BLaER1 treated with 17β-estradiol and CSF1 and Interleukin-3, amounts not matched to agents 10 nM and 100 nM (cell line): ENCODE data around the gene SDHD.
"Not testable (repeated sequence)": the region's sequence is repeated elsewhere in the genome, so short reads cannot be mapped to it uniquely, and the experiment has no call there.

Experiments
- H3K27ac ChIP-seq, 11 experiments: shearing (Covaris generic); formaldehyde crosslinking; 2 replicates each; pipeline ENCODE4 v1.8.1; 2022
- H3K27me3 ChIP-seq, 11 experiments: shearing (Covaris generic); formaldehyde crosslinking; 2 replicates each; pipeline ENCODE4 v1.8.1; 2022
- H3K36me3 ChIP-seq, 11 experiments: shearing (Covaris generic); formaldehyde crosslinking; 2 replicates each; pipeline ENCODE4 v1.8.1; 2022
- H3K4me1 ChIP-seq, 10 experiments: shearing (Covaris generic); formaldehyde crosslinking; 2 replicates each; pipeline ENCODE4 v1.8.1; 2022
- H3K4me2 ChIP-seq, 11 experiments: shearing (Covaris generic); formaldehyde crosslinking; 2 replicates each; pipeline ENCODE4 v1.8.1; 2022
- H3K4me3 ChIP-seq, 10 experiments: shearing (Covaris generic); formaldehyde crosslinking; 2 replicates each; pipeline ENCODE4 v1.8.1; 2022
- H3K9ac ChIP-seq, 11 experiments: shearing (Covaris generic); formaldehyde crosslinking; 2 replicates each; pipeline ENCODE4 v1.8.1; 2022
- H3K9me3 ChIP-seq, 11 experiments: shearing (Covaris generic); formaldehyde crosslinking; replicated peaks in 1 of 11; 2 replicates each; pipeline ENCODE4 v1.8.1; 2022
- H4K20me1 ChIP-seq, 11 experiments: shearing (Covaris generic); formaldehyde crosslinking; 2 replicates each; pipeline ENCODE4 v1.8.1; 2022
- Cebpa-rat ChIP-seq, 11 experiments: shearing (Covaris generic); IDR thresholded peaks; 2 replicates each; pipeline ENCODE4 v1.8.1; 2022

Gene SDHD

DNA sequence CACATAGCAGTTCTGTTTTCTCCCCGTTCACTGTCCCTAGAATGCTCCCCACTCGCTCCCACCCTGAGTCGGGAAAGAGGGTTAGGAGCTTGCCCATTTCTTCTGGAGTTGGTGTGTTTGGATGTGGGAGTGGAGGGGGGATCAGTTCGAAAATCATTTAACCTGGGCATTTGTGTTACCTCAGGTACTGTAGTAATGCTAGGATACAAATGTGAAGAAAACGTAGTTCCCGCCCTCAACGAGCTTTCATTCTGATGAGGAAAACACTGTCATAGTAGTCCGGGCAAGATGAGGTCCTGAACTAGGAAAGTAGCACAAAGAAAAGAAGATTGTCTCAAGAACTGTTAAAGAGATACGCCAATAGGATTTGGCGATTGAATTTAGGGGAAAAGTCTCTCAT lies 539 bp downstream of the SDHD start:
- peak overlapping the region; percentile 84 to 96 (median 90) for H3K9ac ChIP-seq
- H3K27me3 ChIP-seq = no peaks in the 10 kb centered on the region
- TF ChIP-seq Cebpa-rat (IDR thresholded peaks at IDR 0.05) = no peak
- no peaks in the 10 kb centered on the region for H3K9me3 ChIP-seq
- peak overlapping the region; percentile 78 to 96 (median 88) for H3K27ac ChIP-seq
- peak overlapping the region; percentile 67 to 93 (median 86) for H3K4me2 ChIP-seq
- H3K4me3 ChIP-seq = peak overlapping the region; percentile 76 to 95 (median 85)
- H4K20me1 ChIP-seq = peaks cover 3 to 43% (median 18%) of the 10 kb centered on the region in 11 experiments; a peak in 14 of 22 replicates
- H3K36me3 ChIP-seq = peaks cover 77 to 82% (median 79%) of the 10 kb centered on the region in 11 experiments
- peaks cover 27 to 68% (median 34%) of the 10 kb centered on the region in 10 experiments for H3K4me1 ChIP-seq

DNA sequence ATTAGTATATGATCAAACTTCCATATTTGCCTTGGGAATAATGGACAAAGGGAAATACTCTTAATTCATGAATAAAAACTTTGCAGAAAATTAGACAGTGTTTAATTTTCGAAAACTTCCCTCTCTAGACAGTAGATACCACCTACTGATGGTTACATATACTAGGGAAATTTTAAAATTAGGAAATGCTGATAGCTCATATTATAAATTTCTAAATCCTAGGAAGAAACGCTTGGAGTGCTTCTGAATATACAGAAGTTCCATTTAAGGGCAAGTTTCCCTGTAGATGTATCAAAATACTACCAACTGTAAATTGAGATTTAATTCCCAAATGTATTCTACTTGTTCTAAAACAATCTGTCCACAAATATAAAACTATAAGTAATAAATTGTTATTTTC lies 8.6 kb downstream of the SDHD start:
- H3K9me3 ChIP-seq, H3K4me1 ChIP-seq, H3K27ac ChIP-seq, H3K9ac ChIP-seq, H3K4me3 ChIP-seq, H3K27me3 ChIP-seq, H3K4me2 ChIP-seq: not testable (repeated sequence)
- peaks cover 61 to 88% (median 78%) of the 10 kb centered on the region in 11 experiments for H3K36me3 ChIP-seq
- peaks cover 0 to 35% (median 13%) of the 10 kb centered on the region in 11 experiments; a peak in 13 of 22 replicates for H4K20me1 ChIP-seq

DNA sequence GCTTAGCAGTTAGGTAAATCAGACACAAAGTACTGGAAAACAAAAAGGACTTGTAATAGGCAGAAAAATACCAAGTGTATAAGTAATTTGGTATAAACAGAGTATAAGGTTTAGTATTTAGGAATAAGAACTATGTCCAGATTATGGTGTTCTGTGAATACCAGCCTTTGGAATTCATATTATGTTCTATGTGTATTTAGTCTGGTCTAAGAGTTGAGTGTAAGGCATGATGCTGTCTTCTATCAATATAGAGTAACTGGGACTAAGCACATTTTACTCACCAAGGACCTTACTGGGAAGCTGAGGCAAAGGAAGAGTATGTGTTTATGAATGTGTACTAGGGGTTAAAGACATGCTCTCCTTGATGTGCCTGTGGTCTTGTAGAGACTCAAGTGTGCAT lies 9.5 kb downstream of the SDHD start:
- Histone ChIP-seq H3K36me3 (peaks cover 52 to 79% (median 69%) of the 10 kb centered on the region in 11 experiments), H3K4me3 (no peak overlapping the region), H3K27ac (no peak overlapping the region), H4K20me1 (peaks cover 0 to 27% (median 10%) of the 10 kb centered on the region in 11 experiments; a peak in 11 of 22 replicates), H3K9me3 (no peaks in the 10 kb centered on the region), H3K27me3 (no peaks in the 10 kb centered on the region), H3K4me2 (no peak overlapping the region), H3K4me1 (peaks cover 0 to 9% (median 0%) of the 10 kb centered on the region in 10 experiments; a peak in 3 of 20 replicates), H3K9ac (no peak overlapping the region)
- TF ChIP-seq Cebpa-rat (IDR thresholded peaks at IDR 0.05) = no peak

DNA sequence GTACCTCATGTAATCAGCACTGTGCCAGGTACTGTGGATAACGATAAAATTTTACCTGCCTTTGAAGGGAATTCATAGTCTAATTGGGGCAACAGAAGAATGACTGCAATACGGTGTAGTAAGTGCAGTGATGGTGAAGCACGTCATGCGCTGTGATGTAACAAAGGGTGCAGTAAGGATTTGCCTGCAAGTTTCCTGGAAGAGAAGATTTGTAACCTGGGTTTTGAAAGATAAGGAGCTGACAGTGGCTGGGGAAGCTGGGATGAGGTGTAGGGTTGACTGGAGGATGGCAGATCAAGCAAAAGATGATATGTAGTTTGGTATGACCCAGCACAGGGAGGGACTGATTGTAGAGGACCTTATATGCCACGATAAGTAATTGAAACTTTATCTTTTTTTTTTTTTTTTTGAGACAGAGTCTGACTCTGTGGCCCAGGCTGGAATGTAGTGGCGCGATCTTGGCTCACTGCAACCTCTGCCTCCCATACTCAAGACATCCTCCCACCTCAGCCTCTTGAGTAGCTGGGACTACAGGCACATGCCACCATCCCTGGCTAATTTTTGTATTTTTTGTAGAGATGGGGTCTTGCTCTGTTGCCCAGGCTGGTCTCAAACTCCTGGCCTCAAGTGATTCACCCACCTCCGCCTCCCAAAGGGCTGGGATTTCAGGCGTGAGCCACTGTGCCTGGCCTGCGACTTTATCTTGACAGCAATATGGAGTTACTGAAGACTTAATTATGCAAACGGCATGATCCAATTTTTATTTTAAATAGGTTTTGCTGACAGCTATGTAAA lies 11.3 kb downstream of the SDHD start:
- H3K4me2 ChIP-seq = no peak overlapping the region
- H3K27ac ChIP-seq = no peak overlapping the region

DNA sequence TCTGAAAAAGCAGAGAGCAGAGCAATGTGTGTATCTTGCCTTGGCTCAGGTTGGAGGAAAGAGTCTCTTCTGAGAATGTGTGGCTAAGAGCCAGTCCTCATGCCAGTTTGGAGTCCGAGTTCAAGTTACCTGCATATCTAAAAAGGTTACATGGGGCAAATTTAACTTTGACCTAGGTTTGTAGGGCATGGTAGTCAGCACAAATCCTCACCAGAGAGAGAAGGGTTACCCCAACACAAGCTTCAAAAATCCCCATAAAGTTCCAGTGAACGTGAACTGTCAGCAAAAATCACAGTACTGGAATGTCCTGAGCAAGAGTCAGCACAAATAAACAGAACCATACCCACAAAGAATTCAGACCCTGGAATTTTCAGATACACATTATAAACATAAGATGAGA lies 13.8 kb downstream of the SDHD start:
- H3K4me1 ChIP-seq = peaks cover 0 to 23% (median 0%) of the 10 kb centered on the region in 10 experiments; a peak in 6 of 20 replicates
- no peak overlapping the region for H3K9ac ChIP-seq
- H3K27ac ChIP-seq = 0 out of 22 replicates have a peak overlapping the region, but pooled peaks of 1 of the 11 experiments have one; percentile 22
- H3K9me3 ChIP-seq = no peaks in the 10 kb centered on the region
- no peak for TF ChIP-seq Cebpa-rat (IDR thresholded peaks at IDR 0.05)
- no peaks in the 10 kb centered on the region for H3K27me3 ChIP-seq
- peaks cover 0 to 17% (median 0%) of the 10 kb centered on the region in 11 experiments; a peak in 5 of 22 replicates for H4K20me1 ChIP-seq
- no peak overlapping the region for H3K4me3 ChIP-seq
- peaks cover 17 to 38% (median 32%) of the 10 kb centered on the region in 11 experiments for H3K36me3 ChIP-seq
- H3K4me2 ChIP-seq = 0 out of 22 replicates have a peak overlapping the region, but pooled peaks of 1 of the 11 experiments have one; percentile 3

More for the DNA sequence above, 11.3 kb downstream of the SDHD start:
- H3K36me3 ChIP-seq = peaks cover 35 to 62% (median 52%) of the 10 kb centered on the region in 11 experiments
- H3K4me1 ChIP-seq = peaks cover 0 to 12% (median 0%) of the 10 kb centered on the region in 10 experiments; a peak in 4 of 20 replicates
- no peaks in the 10 kb centered on the region for H3K9me3 ChIP-seq
- peaks cover 0 to 17% (median 0%) of the 10 kb centered on the region in 11 experiments; a peak in 6 of 22 replicates for H4K20me1 ChIP-seq
- H3K27me3 ChIP-seq = no peaks in the 10 kb centered on the region
- no peak overlapping the region for H3K9ac ChIP-seq
- H3K4me3 ChIP-seq = no peak overlapping the region
- no peak for TF ChIP-seq Cebpa-rat (IDR thresholded peaks at IDR 0.05)

DNA sequence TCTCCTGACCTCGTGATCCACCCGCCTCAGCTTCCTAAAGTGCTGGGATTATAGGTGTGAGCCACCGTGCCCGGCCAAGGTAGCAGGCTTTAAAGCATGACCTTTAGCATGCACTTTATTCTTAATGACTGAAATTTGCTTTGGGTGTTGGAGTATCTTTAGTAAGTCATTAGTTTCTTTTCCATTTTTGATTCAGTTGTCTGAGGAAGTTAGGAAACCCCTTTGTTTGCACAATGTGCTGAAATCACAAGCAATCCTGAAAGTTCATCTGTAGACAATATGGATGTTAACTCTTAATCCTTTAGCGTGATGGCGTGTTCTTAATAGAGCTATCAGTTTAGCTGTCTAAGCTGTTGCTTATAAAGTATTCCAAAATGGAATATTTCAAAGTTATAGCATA lies 16.8 kb downstream of the SDHD start:
- H4K20me1 ChIP-seq = no peaks in the 10 kb centered on the region; a peak in 1 of 22 replicates
- H3K9ac ChIP-seq = no peak overlapping the region
- no peaks in the 10 kb centered on the region for H3K27me3 ChIP-seq
- H3K36me3 ChIP-seq = peaks cover 0 to 19% (median 6%) of the 10 kb centered on the region in 11 experiments; a peak in 11 of 22 replicates
- no peak overlapping the region for H3K4me3 ChIP-seq
- H3K9me3 ChIP-seq = no peaks in the 10 kb centered on the region
- H3K4me2 ChIP-seq = peak overlapping the region in 3 of 11 experiments; percentile 0 to 53 (median 21); a peak in 3 of 22 replicates
- no peak overlapping the region for H3K27ac ChIP-seq
- peaks cover 0 to 23% (median 0%) of the 10 kb centered on the region in 10 experiments; a peak in 6 of 20 replicates for H3K4me1 ChIP-seq
- no peak for TF ChIP-seq Cebpa-rat (IDR thresholded peaks at IDR 0.05)

DNA sequence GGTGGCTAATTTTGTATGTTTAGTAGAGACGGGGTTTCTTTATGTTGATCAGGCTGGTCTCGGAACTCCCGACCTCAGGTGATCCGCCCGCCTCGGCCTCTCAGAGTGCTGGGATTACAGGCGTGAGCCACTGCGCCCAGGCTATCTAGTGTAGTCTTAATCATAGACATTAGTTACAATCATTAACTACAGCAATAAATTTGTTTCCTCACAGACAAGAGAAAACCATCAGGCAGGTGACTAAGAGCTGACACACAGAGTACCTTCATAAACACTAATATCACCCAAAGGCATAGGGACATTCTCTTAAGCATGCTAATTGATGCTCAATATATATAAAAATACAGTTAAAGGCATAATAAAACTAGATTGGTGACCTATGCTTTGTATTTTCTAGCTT lies 19.4 kb downstream of the SDHD start:
- no peak for TF ChIP-seq Cebpa-rat (IDR thresholded peaks at IDR 0.05)
- Histone ChIP-seq H3K27ac (no peak overlapping the region), H3K36me3 (peaks cover 0 to 15% (median 6%) of the 10 kb centered on the region in 11 experiments; a peak in 11 of 22 replicates), H4K20me1 (no peaks in the 10 kb centered on the region; a peak in 1 of 22 replicates), H3K4me3 (no peak overlapping the region), H3K27me3 (no peaks in the 10 kb centered on the region), H3K4me1 (peaks cover 0 to 15% (median 0%) of the 10 kb centered on the region in 10 experiments; a peak in 6 of 20 replicates), H3K9me3 (peaks cover 0 to 8% (median 0%) of the 10 kb centered on the region in 11 experiments; a peak in 4 of 22 replicates), H3K4me2 (no peak overlapping the region), H3K9ac (no peak overlapping the region)

DNA sequence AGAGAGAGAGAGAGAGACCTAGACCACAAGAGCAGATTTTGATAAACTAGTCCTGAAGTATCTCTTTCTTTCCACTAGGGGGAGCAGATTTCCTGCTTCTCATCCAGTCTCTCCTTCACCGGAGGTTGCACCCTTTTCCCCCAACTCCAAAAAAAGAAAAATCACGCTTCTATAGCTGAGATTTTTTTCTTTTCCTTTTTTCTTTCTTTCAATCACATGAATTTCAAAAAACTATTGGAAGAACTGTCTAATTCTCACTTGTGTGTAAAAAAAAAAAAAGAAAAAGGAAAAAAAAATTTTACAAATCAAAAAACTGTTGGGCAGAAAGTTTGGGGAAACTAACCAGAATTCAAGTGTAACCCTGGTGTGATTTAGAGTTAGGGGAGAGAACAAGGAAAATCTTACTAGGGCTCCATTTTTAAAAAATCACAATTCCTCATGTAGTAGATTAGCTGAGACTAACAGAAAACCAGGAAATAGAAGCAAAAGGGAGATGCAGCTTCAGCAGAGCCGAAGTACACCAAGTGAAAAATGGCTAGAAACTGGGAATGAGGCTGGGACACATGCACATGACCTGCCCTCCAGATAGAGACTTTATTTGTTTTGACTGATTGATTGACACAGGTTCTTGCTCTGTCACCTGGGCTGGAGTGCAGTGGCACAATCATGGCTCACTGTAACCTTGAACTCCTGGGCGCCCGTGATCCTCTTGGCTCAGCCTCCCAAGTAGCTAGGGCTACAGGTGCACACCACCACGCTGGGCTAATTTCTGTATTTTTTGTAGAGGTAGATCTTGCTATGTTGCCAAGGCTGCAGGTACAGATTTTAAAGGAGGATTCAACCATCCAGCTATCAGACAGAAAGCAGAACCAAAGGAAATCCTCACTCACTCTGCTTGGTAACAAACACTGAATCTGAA lies 27.1 kb downstream of the SDHD start:
- Histone ChIP-seq H3K9ac (peak overlapping the region in 1 of 11 experiments; percentile 38; a peak in 1 of 22 replicates), H3K27me3 (no peaks in the 10 kb centered on the region), H3K4me1 (peaks cover 0 to 35% (median 0%) of the 10 kb centered on the region in 10 experiments; a peak in 8 of 20 replicates), H3K9me3 (peaks cover 0 to 11% (median 4%) of the 10 kb centered on the region in 11 experiments; a peak in 6 of 22 replicates), H4K20me1 (no peaks in the 10 kb centered on the region), H3K36me3 (peaks cover 0 to 2% (median 0%) of the 10 kb centered on the region in 11 experiments; a peak in 2 of 22 replicates), H3K4me2 (peak overlapping the region in 3 of 11 experiments; percentile 54 to 66 (median 59); a peak in 6 of 22 replicates), H3K4me3 (peak overlapping the region in 1 of 10 experiments; percentile 24; a peak in 1 of 20 replicates), H3K27ac (peak overlapping the region in 2 of 11 experiments; percentile 32 to 37; a peak in 2 of 22 replicates)
- no peak for TF ChIP-seq Cebpa-rat (IDR thresholded peaks at IDR 0.05)
